GM11168 (cell line): ENCODE data around the gene SOX11.

Experiments used
- in situ Hi-C: fragments of 300-500 bp; cut with MboI; formaldehyde crosslinking; loops from one replicate; pipeline ENCODE4 v1.12.0; 2022; ENCODE audit warnings: low sequenced_read_pairs; ENCODE audit not compliant: unreplicated experiment

SOX11 gene

GRCh38 chr2:5720426-5720825 is 28.2 kb downstream of the SOX11 start:
- in situ Hi-C loops: no loop called here

- in situ Hi-C loops: no loop called here
These were observed 30.1 kb downstream of the SOX11 start for GRCh38 chr2:5722236-5722635.

- in situ Hi-C loops: no loop called here
These were observed 31.9 kb downstream of the SOX11 start for GRCh38 chr2:5723791-5724735.

- in situ Hi-C loops: no loop called here
These were observed 32.9 kb downstream of the SOX11 start for GRCh38 chr2:5725072-5725471.

GRCh38 chr2:5725794-5726463 is 33.7 kb downstream of the SOX11 start:
- in situ Hi-C loops: no loop called here

GRCh38 chr2:5727235-5727634 is 35.1 kb downstream of the SOX11 start:
- in situ Hi-C loops: no loop called here

- in situ Hi-C loops: no loop called here
These were observed 37.2 kb downstream of the SOX11 start for GRCh38 chr2:5729416-5729815.

- in situ Hi-C loops: no loop called here
These were observed 38.2 kb downstream of the SOX11 start for GRCh38 chr2:5730386-5730785.

- in situ Hi-C loops: no loop called here
These were observed 42.8 kb downstream of the SOX11 start for GRCh38 chr2:5734859-5735520.

- in situ Hi-C loops: no loop called here
These were observed 43.3 kb downstream of the SOX11 start for GRCh38 chr2:5735521-5735861.

GRCh38 chr2:5736050-5736449 is 43.9 kb downstream of the SOX11 start:
- in situ Hi-C loops: no loop called here

- in situ Hi-C loops: no loop called here
These were observed 44.7 kb downstream of the SOX11 start for GRCh38 chr2:5736886-5737285.

GRCh38 chr2:5740053-5740452 is 47.9 kb downstream of the SOX11 start:
- in situ Hi-C loops: no loop called here

- in situ Hi-C loops: no loop called here
These were observed 48.6 kb downstream of the SOX11 start for GRCh38 chr2:5740817-5741216.

GRCh38 chr2:5741242-5741641 is 49.1 kb downstream of the SOX11 start:
- in situ Hi-C loops: no loop called here

- in situ Hi-C loops: no loop called here
These were observed 49.9 kb downstream of the SOX11 start for GRCh38 chr2:5742126-5742525.

- in situ Hi-C loops: no loop called here
These were observed 56.2 kb downstream of the SOX11 start for GRCh38 chr2:5748391-5748790.

GRCh38 chr2:5748946-5749345 is 56.8 kb downstream of the SOX11 start:
- in situ Hi-C loops: no loop called here

GRCh38 chr2:5749347-5749746 is 57.2 kb downstream of the SOX11 start:
- in situ Hi-C loops: no loop called here
